ENCODE results near the gene WFS1. TPM values are rescaled to one million over a fixed set of nuclear protein-coding genes. Genes with fewer than 3 reads are reported as not detected.
A peak's percentile ranks its signal among the peaks of the same experiment; 100 is the strongest.

The WFS1 gene
- total RNA-seq, 1 experiment from 2014 or later = 15.6 TPM

DNA sequence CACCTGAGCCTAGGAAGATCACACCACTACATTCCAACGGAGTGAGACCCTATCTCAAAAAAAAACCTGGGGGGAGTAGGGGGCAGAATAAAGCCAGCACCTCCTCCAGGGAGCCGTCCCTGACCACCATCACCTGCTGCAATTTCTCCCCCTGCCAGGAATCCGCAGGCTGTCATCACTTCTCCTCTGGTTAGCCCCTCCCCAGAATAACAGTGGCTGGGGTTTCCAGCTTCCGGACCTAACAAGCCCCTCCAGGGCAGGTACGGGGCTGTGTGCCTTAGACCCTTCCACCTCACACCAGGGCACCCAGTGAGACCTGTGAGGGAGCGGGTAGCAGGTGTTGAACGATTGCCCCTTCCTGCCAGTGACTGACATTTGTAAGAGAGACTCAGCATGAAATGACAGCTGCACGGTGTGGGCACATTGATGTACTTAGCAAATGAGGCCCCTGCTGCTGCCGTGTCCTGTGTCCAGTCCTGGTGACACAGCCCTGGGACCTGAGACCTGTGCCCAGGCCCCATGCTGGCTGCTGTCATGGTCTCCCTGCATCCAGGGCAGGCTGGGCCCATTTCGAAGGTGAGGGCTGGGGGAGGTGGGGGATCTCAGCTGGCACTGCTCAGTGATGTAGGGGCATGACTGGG is 6.7 kb upstream of the WFS1 start:
- Histone ChIP-seq H3K27me3 (no peaks in the 10 kb centered on the region), H3K36me3 (no peaks in the 10 kb centered on the region), H3K4me1 (0 out of 2 replicates have a peak, but pooled peaks cover 5% of the 10 kb centered on the region), H3K4me3 (no peak overlapping the region), H3K27ac (no peak overlapping the region), H3K9me3 (replicated peaks) (no peaks in the 10 kb centered on the region)
- DNase-seq = peak in 1 of 2 experiments; percentile 28

- no peaks in the 10 kb centered on the region for H3K9me3 ChIP-seq (replicated peaks)
- no peaks in the 10 kb centered on the region for H3K36me3 ChIP-seq
- H3K4me3 ChIP-seq = no peak overlapping the region
- H3K27ac ChIP-seq = no peak overlapping the region
- H3K27me3 ChIP-seq = no peaks in the 10 kb centered on the region
- H3K4me1 ChIP-seq = 0 out of 2 replicates have a peak, but pooled peaks cover 5% of the 10 kb centered on the region
- no peak for DNase-seq
Observed at GRCh38 chr4:6263526-6264224, 6.0 kb upstream of the WFS1 start.

DNA sequence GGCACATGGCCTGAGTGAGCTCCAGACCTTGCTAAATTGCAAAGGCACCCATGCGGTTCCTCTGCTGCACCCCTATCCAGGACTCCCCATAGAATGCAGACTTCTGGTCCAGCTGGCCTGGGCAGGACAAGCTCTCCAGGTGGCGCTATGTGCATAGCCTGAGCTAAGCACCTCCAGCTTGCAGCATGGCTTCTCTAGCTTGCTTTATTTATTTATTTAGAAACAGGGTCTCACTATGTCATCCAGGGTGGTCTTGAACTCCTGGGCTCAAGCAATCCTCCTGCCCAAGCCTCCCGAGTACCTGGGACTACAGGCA is 5.5 kb upstream of the WFS1 start:
- no peaks in the 10 kb centered on the region for H3K27me3 ChIP-seq
- no peak overlapping the region for H3K4me3 ChIP-seq
- DNase-seq = peak in 1 of 2 experiments; percentile 35
- H3K27ac ChIP-seq = no peak overlapping the region
- peaks cover 7% of the 10 kb centered on the region; the same call in 1 of the 2 replicates for H3K4me1 ChIP-seq
- no peaks in the 10 kb centered on the region for H3K36me3 ChIP-seq
- no peaks in the 10 kb centered on the region for H3K9me3 ChIP-seq (replicated peaks)

GRCh38 chr4:6265546-6265945 is 4.1 kb upstream of the WFS1 start:
- H3K4me1 ChIP-seq = peaks cover 8% of the 10 kb centered on the region; the same call in 1 of the 2 replicates
- no peaks in the 10 kb centered on the region for H3K36me3 ChIP-seq
- H3K9me3 ChIP-seq (replicated peaks) = no peaks in the 10 kb centered on the region
- no peak overlapping the region for H3K4me3 ChIP-seq
- H3K27ac ChIP-seq = no peak overlapping the region
- no peaks in the 10 kb centered on the region for H3K27me3 ChIP-seq
- no peak for DNase-seq

DNA sequence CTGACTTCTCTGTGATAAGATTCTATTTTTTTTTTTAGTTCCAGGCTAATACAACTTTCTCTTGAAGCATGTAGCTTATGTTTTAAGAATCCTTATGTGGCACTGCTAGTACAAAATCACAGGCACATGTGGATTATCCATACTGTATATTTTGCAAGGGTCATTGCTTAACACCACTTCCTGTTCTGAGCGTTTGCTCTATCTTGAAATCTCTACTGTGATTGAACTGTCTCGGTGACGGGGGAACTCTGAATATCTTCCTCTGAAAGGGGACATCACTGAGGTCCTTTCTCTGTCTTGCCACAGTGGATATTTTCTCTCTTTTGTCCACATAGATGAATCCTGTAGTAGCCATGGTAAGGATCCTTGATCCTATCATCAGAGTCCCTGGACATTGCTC is 2.1 kb upstream of the WFS1 start:
- peaks cover 8% of the 10 kb centered on the region; the same call in 1 of the 2 replicates for H3K4me1 ChIP-seq
- DNase-seq = no peak
- H3K4me3 ChIP-seq = no peak overlapping the region
- H3K27ac ChIP-seq = no peak overlapping the region
- no peaks in the 10 kb centered on the region for H3K27me3 ChIP-seq
- H3K36me3 ChIP-seq = no peaks in the 10 kb centered on the region
- H3K9me3 ChIP-seq (replicated peaks) = no peaks in the 10 kb centered on the region

- Histone ChIP-seq H3K4me1 (peaks cover 21% of the 10 kb centered on the region), H3K36me3 (no peaks in the 10 kb centered on the region), H3K27me3 (no peaks in the 10 kb centered on the region), H3K27ac (no peak overlapping the region), H3K9me3 (replicated peaks) (no peaks in the 10 kb centered on the region), H3K4me3 (peak overlapping the region; percentile 95)
- no peak for DNase-seq
Observed at GRCh38 chr4:6268650-6269615, 717 bp upstream of the WFS1 start.

- no peaks in the 10 kb centered on the region for H3K36me3 ChIP-seq
- H3K4me1 ChIP-seq = peaks cover 21% of the 10 kb centered on the region
- H3K27me3 ChIP-seq = no peaks in the 10 kb centered on the region
- no peak for DNase-seq
- H3K4me3 ChIP-seq = peak overlapping the region; percentile 95
- H3K27ac ChIP-seq = no peak overlapping the region
- no peaks in the 10 kb centered on the region for H3K9me3 ChIP-seq (replicated peaks)
Observed at GRCh38 chr4:6270636-6271121, 1.0 kb downstream of the WFS1 start.

- Histone ChIP-seq H3K36me3 (no peaks in the 10 kb centered on the region), H3K27ac (no peak overlapping the region), H3K27me3 (no peaks in the 10 kb centered on the region), H3K4me1 (peaks cover 21% of the 10 kb centered on the region), H3K9me3 (replicated peaks) (no peaks in the 10 kb centered on the region), H3K4me3 (no peak overlapping the region)
- DNase-seq = no peak
Observed at GRCh38 chr4:6271206-6271605, 1.6 kb downstream of the WFS1 start.

- Histone ChIP-seq H3K36me3 (no peaks in the 10 kb centered on the region), H3K9me3 (replicated peaks) (no peaks in the 10 kb centered on the region), H3K4me3 (no peak overlapping the region), H3K27ac (no peak overlapping the region), H3K4me1 (peaks cover 16% of the 10 kb centered on the region), H3K27me3 (no peaks in the 10 kb centered on the region)
- DNase-seq = no peak
Observed at GRCh38 chr4:6271701-6272465, 2.2 kb downstream of the WFS1 start.

DNA sequence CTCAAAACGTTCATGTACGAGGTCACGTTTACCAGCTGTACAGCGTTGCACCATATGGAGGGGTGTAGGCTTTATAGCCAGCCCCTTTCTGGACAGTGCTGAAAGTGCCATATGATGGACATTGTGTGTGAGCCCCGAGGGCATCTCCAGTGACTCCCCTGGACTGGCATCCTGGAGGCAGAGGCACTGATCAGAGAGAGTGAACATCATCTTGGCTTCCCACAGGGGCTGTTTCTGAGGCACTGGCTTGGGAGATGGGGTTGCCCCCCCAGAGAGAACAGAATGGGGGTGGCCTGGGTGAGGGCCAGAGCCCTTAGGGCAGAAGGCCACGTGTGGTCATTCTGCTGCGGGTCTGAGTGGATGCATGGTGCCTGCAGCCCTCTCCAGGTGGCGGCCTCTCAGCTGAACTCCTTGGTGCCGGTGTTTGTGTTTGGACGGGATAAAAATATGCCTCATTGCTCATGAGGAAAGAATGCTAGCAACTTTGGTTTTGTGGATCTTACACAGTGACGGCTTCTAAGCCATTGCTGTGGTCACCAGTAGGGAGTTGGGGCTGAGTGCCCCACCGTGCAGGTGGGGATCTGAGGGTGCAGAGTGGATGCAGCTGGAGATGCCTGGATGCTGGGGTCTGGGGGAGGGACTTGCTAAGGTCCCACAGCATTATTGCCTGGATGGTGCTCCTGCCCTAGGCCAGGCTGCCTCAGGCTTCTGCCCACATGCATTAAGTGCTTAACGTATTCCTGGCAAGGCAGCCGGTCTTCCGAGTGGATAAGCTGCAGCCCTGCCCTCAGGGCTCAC is 3.4 kb downstream of the WFS1 start:
- DNase-seq = peak; percentile 36 to 53
- no peaks in the 10 kb centered on the region for H3K9me3 ChIP-seq (replicated peaks)
- H3K27ac ChIP-seq = no peak overlapping the region

GRCh38 chr4:6273661-6273990 is 4.0 kb downstream of the WFS1 start:
- no peak overlapping the region for H3K27ac ChIP-seq
- no peak overlapping the region for H3K4me3 ChIP-seq
- no peaks in the 10 kb centered on the region for H3K36me3 ChIP-seq
- DNase-seq = no peak
- H3K9me3 ChIP-seq (replicated peaks) = no peaks in the 10 kb centered on the region
- H3K4me1 ChIP-seq = peaks cover 16% of the 10 kb centered on the region
- no peaks in the 10 kb centered on the region for H3K27me3 ChIP-seq

More for the DNA sequence above, 3.4 kb downstream of the WFS1 start:
- H3K4me3 ChIP-seq = no peak overlapping the region
- H3K4me1 ChIP-seq = peaks cover 16% of the 10 kb centered on the region
- no peaks in the 10 kb centered on the region for H3K36me3 ChIP-seq
- H3K27me3 ChIP-seq = no peaks in the 10 kb centered on the region

DNA sequence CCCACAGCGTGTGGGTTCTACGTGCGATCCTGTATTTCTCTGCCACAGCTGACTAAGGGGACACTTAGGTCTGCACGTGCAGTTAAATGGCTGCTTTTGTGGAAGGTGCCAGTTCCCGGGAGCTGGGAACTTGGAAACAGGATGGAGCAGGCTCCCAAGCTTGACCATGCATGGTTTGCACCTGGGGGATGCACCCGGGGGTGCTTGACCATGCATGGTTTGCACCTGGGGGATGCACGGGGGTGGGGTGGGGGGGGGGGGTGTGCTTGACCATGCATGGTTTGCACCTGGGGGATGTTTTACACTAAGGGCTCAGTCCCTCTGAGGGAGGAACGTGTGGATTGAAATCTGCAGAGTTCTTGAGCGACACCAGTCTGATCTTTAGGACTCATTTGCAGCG is 5.7 kb downstream of the WFS1 start:
- Histone ChIP-seq H3K27ac (no peak overlapping the region), H3K36me3 (no peaks in the 10 kb centered on the region), H3K27me3 (no peaks in the 10 kb centered on the region), H3K4me3 (no peak overlapping the region), H3K4me1 (peaks cover 13% of the 10 kb centered on the region), H3K9me3 (replicated peaks) (no peaks in the 10 kb centered on the region)
- no peak for DNase-seq

- H3K36me3 ChIP-seq = no peaks in the 10 kb centered on the region
- H3K4me3 ChIP-seq = no peak overlapping the region
- no peaks in the 10 kb centered on the region for H3K9me3 ChIP-seq (replicated peaks)
- H3K27me3 ChIP-seq = no peaks in the 10 kb centered on the region
- H3K27ac ChIP-seq = no peak overlapping the region
- peak; percentile 25 to 26 for DNase-seq
- peaks cover 13% of the 10 kb centered on the region for H3K4me1 ChIP-seq
Observed at GRCh38 chr4:6275898-6276806, 6.5 kb downstream of the WFS1 start.

Measured in SJCRH30 (cell line).